ENCODE results near the gene NSG1. TPM values are rescaled to one million over a fixed set of nuclear protein-coding genes. Genes with fewer than 3 reads are reported as not detected.

NSG1 gene
- total and polyA plus RNA-seq, 2 of the 8 experiments (the other 6 are each of a cell fraction or from before 2014, with no cell fraction given): 35.7 to 61.4 TPM

- no peak overlapping the region for H3K4me3 ChIP-seq (ENCODE audit: extremely low read depth in 1 of 4, insufficient read depth in 2 of 4, low read depth in 3 of 4, low read length in 4 of 4)
- CTCF ChIA-PET (ENCODE audit: partially characterized antibody): interaction anchor here (0.7 to 3.7 kb wide), 11 partner anchors 10 to 36 kb away, joined by 3 to 20 read pairs (median 5); no protein-coding TSS in a partner anchor
- WGBS, 2 experiments (ENCODE audit: extremely low coverage in 1 of 2, insufficient coverage in 1 of 2, insufficient read length in 1 of 2, insufficient replicate concordance in 2 of 2, low coverage in 1 of 2, low lambda C conversion rate in 2 of 2, missing lambda C conversion rate in 1 of 2): 97% methylated on average over 9 of the region's 9 CpGs; no CpG with 5 or more reads in 1 of the 2 experiments
- TF ChIP-seq TAF1 (IDR thresholded peaks at IDR 0.05; ENCODE audit: low read depth, low read length) (no peak), CHD1 (IDR thresholded peaks at IDR 0.05; ENCODE audit: low read depth, low read length) (no peak), E2F6 (IDR thresholded peaks at IDR 0.05) (no peak), SUZ12 (IDR thresholded peaks at IDR 0.05; ENCODE audit: low read length) (no peak), CTBP2 (IDR thresholded peaks at IDR 0.05; ENCODE audit: borderline replicate concordance, insufficient read depth, insufficient read length, low read length) (no peak), SRF (IDR thresholded peaks at IDR 0.05; ENCODE audit: low read depth, low read length) (no peak), KDM4A (IDR thresholded peaks at IDR 0.05; ENCODE audit: low read depth, low read length, severe bottlenecking) (no peak), CTCF (IDR thresholded peaks at IDR 0.05; ENCODE audit: control extremely low read depth in 1 of 3, insufficient read depth in 1 of 3, low read depth in 1 of 3, low read length in 3 of 3) (no peak), USF2 (IDR thresholded peaks at IDR 0.05; ENCODE audit: low read length) (no peak)
Observed at GRCh38 chr4:4395371-4395770, 8.5 kb downstream of the NSG1 start.

More at GRCh38 chr4:4395371-4395770, 8.5 kb downstream of the NSG1 start:
- H2AFZ ChIP-seq (ENCODE audit: low read length): no peak overlapping the region
- H2BK15ac ChIP-seq (ENCODE audit: low read length): no peak overlapping the region
- no peaks in the 10 kb centered on the region for H3K23me2 ChIP-seq (ENCODE audit: low read depth, low read length)
- H3K9me3 ChIP-seq (ENCODE audit: insufficient read depth in 2 of 2, low read depth in 1 of 2, low read length in 1 of 2): no peaks in the 10 kb centered on the region
- no peak overlapping the region for H3K4me2 ChIP-seq (ENCODE audit: insufficient read depth in 1 of 2, low read depth in 2 of 2, low read length in 2 of 2)
- no peak overlapping the region for H4K8ac ChIP-seq (ENCODE audit: extremely low read depth, insufficient read depth, low read length)
- peak overlapping the region; percentile 31; the same call in 1 of the 2 replicates for H2BK12ac ChIP-seq (ENCODE audit: low read depth, low read length)
- no peak overlapping the region for H2AK5ac ChIP-seq (ENCODE audit: low read depth, low read length)
- H3K79me2 ChIP-seq (ENCODE audit: control insufficient read depth in 1 of 2, insufficient read depth in 2 of 2, low read length in 2 of 2): no peaks in the 10 kb centered on the region
- no peak overlapping the region for H3K23ac ChIP-seq (ENCODE audit: insufficient read length)
- H4K91ac ChIP-seq (replicated peaks; ENCODE audit: insufficient read length, low read length): no peak overlapping the region
- H4K20me1 ChIP-seq (replicated peaks in 1 of 2; ENCODE audit: control insufficient read depth in 1 of 2, insufficient read depth in 2 of 2, low read length in 2 of 2): peaks cover 0 to 6% of the 10 kb centered on the region in 2 experiments
- no peak overlapping the region for H2BK120ac ChIP-seq (replicated peaks; ENCODE audit: low read depth, low read length)
- DNase-seq (ENCODE audit: low read depth in 1 of 2, low spot score in 2 of 2) (no peak), FAIRE-seq (no peak)
- no peak overlapping the region for H3K56ac ChIP-seq (replicated peaks; ENCODE audit: insufficient read length, low read depth, low read length)
- no peak overlapping the region for H4K5ac ChIP-seq (ENCODE audit: insufficient read length, low read depth, low read length)
- H3K4me1 ChIP-seq (replicated peaks in 1 of 4; ENCODE audit: control insufficient read depth in 3 of 4, insufficient read depth in 4 of 4, low read length in 3 of 4): peaks cover 0 to 8% (median 5%) of the 10 kb centered on the region in 4 experiments; a peak in 4 of 7 replicates
- H3K79me1 ChIP-seq (ENCODE audit: low read depth, low read length): 0 out of 2 replicates have a peak, but pooled peaks cover 2% of the 10 kb centered on the region
- H3K4ac ChIP-seq (replicated peaks; ENCODE audit: insufficient read length, low read depth, low read length): no peak overlapping the region
- H3K18ac ChIP-seq (ENCODE audit: extremely low read depth, low read length): no peak overlapping the region
- no peak overlapping the region for H3K27ac ChIP-seq (ENCODE audit: low read depth, low read length)
- no peak overlapping the region for H2BK5ac ChIP-seq (ENCODE audit: low read depth, low read length)
- H3K14ac ChIP-seq (ENCODE audit: insufficient read length): no peak overlapping the region
- H3K36me3 ChIP-seq (ENCODE audit: control insufficient read depth in 2 of 4, insufficient read depth in 4 of 4, low read length in 3 of 4): peaks cover 2 to 9% (median 8%) of the 10 kb centered on the region in 4 experiments; a peak in 6 of 8 replicates
- H3K9ac ChIP-seq (replicated peaks in 1 of 4; ENCODE audit: extremely low read depth in 1 of 4, low read depth in 3 of 4, low read length in 3 of 4): no peak overlapping the region
- no peak overlapping the region for H2BK20ac ChIP-seq (ENCODE audit: low read length)
- POLR2A ChIA-PET (ENCODE audit: partially characterized antibody): interaction anchor here (1.2 to 1.5 kb wide), 2 partner anchors 13 to 18 kb away, joined by 3 read pairs; no protein-coding TSS in a partner anchor
- H3K27me3 ChIP-seq (replicated peaks in 1 of 4; ENCODE audit: control insufficient read depth in 3 of 4, extremely low read depth in 1 of 4, insufficient read depth in 3 of 4, low read length in 3 of 4): no peaks in the 10 kb centered on the region

All from H1 (cell line).